ENCODE measurements around the gene ZNF521. TPM values are rescaled to one million over a fixed set of nuclear protein-coding genes. Genes with fewer than 3 reads are reported as not detected.

ZNF521 gene
- 1.8 and 2.9 TPM in 2 replicates for total RNA-seq

GRCh38 chr18:25351777-25352628, at the start of gene ZNF521:
ZNF521 (minus strand) TSS chr18:25352166; CDS start chr18:25350946, 1,220 bp downstream.

